Calu3 (cell line): ENCODE measurements around the gene LARP6. TPM values are rescaled to one million over a fixed set of nuclear protein-coding genes. Genes with fewer than 3 reads are reported as not detected.

Experiments used
- BruUV-seq: library from RNA; stranded (reverse); fragments of 400-500 nt; replicated peaks from 2 replicates; lab custom pipeline; 2021; lab: Mats Ljungman, UMichigan
- CTCF ChIA-PET: fragments of 300-600 bp; sonication (Branson Sonifier 250); formaldehyde crosslinking; loops from one replicate; lab custom pipeline; 2022; ENCODE audit warnings: antibody characterized with exemption; lab: Charles Lee
- DNase-seq: peaks from one replicate; pipeline ENCODE4 v3.0.0; 2022
- H3K27ac Mint-ChIP-seq: one replicate; pipeline ENCODE4 v1.8.0; 2022; ENCODE audit warnings: mixed read lengths; ENCODE audit not compliant: unreplicated experiment
- H3K27me3 Mint-ChIP-seq: one replicate; pipeline ENCODE4 v1.8.0; 2022; ENCODE audit warnings: mixed read lengths; ENCODE audit not compliant: unreplicated experiment
- H3K36me3 Mint-ChIP-seq: one replicate; pipeline ENCODE4 v1.8.0; 2022; ENCODE audit warnings: mild to moderate bottlenecking, moderate library complexity, mixed read lengths; ENCODE audit not compliant: insufficient read depth, unreplicated experiment
- H3K4me1 Mint-ChIP-seq: one replicate; pipeline ENCODE4 v1.8.0; 2022; ENCODE audit warnings: mild to moderate bottlenecking, low read depth, mixed read lengths; ENCODE audit not compliant: unreplicated experiment
- H3K4me3 Mint-ChIP-seq: one replicate; pipeline ENCODE4 v1.8.0; 2022; ENCODE audit warnings: mild to moderate bottlenecking, low read depth, moderate library complexity, mixed read lengths; ENCODE audit not compliant: unreplicated experiment
- H3K9me3 Mint-ChIP-seq: one replicate; pipeline ENCODE4 v1.8.0; 2022; ENCODE audit warnings: low read depth, mixed read lengths; ENCODE audit not compliant: unreplicated experiment
- intact Hi-C: fragments of 100-400 bp; cut with micrococcal nuclease; formaldehyde crosslinking; loops from one replicate; pipeline ENCODE4 v1.10.0; 2022; ENCODE audit not compliant: unreplicated experiment
- total RNA-seq: library from RNA; stranded (reverse); gene quantifications from 2 replicates; pipeline ENCODE4 v1.2.3, GENCODE V29; 2022
- TF ChIP-seq, protein P1 (sequence below): fragments of 200-600 bp; IDR thresholded peaks from one replicate; pipeline ENCODE4 v1.8.0; 2022; ENCODE audit warnings: antibody characterized with exemption; ENCODE audit not compliant: unreplicated experiment

The LARP6 gene
- total RNA-seq, 1 experiment from 2014 or later: 30.4 TPM

- TF ChIP-seq, protein P1, sequence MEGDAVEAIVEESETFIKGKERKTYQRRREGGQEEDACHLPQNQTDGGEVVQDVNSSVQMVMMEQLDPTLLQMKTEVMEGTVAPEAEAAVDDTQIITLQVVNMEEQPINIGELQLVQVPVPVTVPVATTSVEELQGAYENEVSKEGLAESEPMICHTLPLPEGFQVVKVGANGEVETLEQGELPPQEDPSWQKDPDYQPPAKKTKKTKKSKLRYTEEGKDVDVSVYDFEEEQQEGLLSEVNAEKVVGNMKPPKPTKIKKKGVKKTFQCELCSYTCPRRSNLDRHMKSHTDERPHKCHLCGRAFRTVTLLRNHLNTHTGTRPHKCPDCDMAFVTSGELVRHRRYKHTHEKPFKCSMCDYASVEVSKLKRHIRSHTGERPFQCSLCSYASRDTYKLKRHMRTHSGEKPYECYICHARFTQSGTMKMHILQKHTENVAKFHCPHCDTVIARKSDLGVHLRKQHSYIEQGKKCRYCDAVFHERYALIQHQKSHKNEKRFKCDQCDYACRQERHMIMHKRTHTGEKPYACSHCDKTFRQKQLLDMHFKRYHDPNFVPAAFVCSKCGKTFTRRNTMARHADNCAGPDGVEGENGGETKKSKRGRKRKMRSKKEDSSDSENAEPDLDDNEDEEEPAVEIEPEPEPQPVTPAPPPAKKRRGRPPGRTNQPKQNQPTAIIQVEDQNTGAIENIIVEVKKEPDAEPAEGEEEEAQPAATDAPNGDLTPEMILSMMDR: no peak
- intact Hi-C loops: no loop called here
- peak overlapping the region; percentile 91 for H3K4me3 Mint-ChIP-seq
- peaks cover 48% of the 10 kb centered on the region for H3K4me1 Mint-ChIP-seq
- BruUV-seq: TSS peak; percentile 40
- CTCF ChIA-PET: interaction anchor here (0.6 to 0.8 kb wide), 2 partner anchors 14 to 20 kb away, joined by 3 read pairs; no protein-coding TSS in a partner anchor
- H3K27ac Mint-ChIP-seq: peak overlapping the region; percentile 89
- H3K27me3 Mint-ChIP-seq: no peaks in the 10 kb centered on the region
- DNase-seq: no peak
- peaks cover 4% of the 10 kb centered on the region for H3K9me3 Mint-ChIP-seq
- H3K36me3 Mint-ChIP-seq: peaks cover 33% of the 10 kb centered on the region
Observed at GRCh38 chr15:70854666-70854976, 664 bp upstream of the LARP6 start.

GRCh38 chr15:70853318-70853972, 512 bp downstream of the LARP6 start:
- TF ChIP-seq, protein P1: no peak
- H3K9me3 Mint-ChIP-seq: no peaks in the 10 kb centered on the region
- H3K36me3 Mint-ChIP-seq: peaks cover 37% of the 10 kb centered on the region
- CTCF ChIA-PET: interaction anchor here (0.6 to 1.9 kb wide), 3 partner anchors 10 to 49 kb away, joined by 3 to 5 read pairs (median 3); no protein-coding TSS in a partner anchor
- peak overlapping the region; percentile 91 for H3K4me3 Mint-ChIP-seq
- no TSS peak for BruUV-seq
- H3K4me1 Mint-ChIP-seq: peaks cover 54% of the 10 kb centered on the region
- peak overlapping the region; percentile 65 for H3K27ac Mint-ChIP-seq
- H3K27me3 Mint-ChIP-seq: no peaks in the 10 kb centered on the region
- intact Hi-C loops: no loop called here
- DNase-seq: no peak

- Mint-ChIP-seq H3K27me3 (no peaks in the 10 kb centered on the region), H3K9me3 (no peaks in the 10 kb centered on the region), H3K4me1 (peaks cover 54% of the 10 kb centered on the region), H3K36me3 (peaks cover 37% of the 10 kb centered on the region), H3K4me3 (peak overlapping the region; percentile 91), H3K27ac (peak overlapping the region; percentile 65)
- DNase-seq: no peak
- TF ChIP-seq, protein P1: no peak
- CTCF ChIA-PET: interaction anchor here (0.6 to 1.9 kb wide), 5 partner anchors 10 to 91 kb away, joined by 3 to 5 read pairs (median 3); no protein-coding TSS in a partner anchor
- intact Hi-C loops: no loop called here
- TSS peak; percentile 42 for BruUV-seq
Observed at GRCh38 chr15:70852501-70853317, 1.2 kb downstream of the LARP6 start.

DNA sequence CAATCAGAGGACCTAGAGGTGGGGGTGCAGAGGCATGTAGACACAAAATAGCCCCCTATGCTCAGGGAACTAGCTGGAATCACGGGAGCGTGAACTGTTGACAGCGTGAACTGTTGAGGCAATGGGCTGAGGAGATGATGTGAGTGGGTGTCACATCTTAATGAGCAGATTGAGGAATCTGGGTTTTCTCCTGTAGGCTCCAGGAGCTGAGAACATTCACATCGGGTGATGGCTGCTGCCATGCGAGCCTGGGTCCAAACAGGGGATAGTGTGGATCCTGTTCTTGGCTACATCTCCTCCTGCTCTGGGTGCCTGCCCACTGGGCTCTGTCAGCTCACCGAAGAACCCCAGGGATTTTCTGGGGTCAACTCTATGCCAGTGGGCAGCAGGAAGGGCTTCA, 2.1 kb downstream of the LARP6 start:
- no peak overlapping the region for H3K4me3 Mint-ChIP-seq
- H3K9me3 Mint-ChIP-seq: no peaks in the 10 kb centered on the region
- no peak overlapping the region for H3K27ac Mint-ChIP-seq
- CTCF ChIA-PET: interaction anchor here (0.9 to 1.4 kb wide), 2 partner anchors 10 to 90 kb away, joined by 3 to 5 read pairs; no protein-coding TSS in a partner anchor
- BruUV-seq: no TSS peak
- TF ChIP-seq, protein P1: no peak
- no peak for DNase-seq
- peaks cover 33% of the 10 kb centered on the region for H3K36me3 Mint-ChIP-seq
- intact Hi-C loops: no loop called here
- peaks cover 47% of the 10 kb centered on the region for H3K4me1 Mint-ChIP-seq
- no peaks in the 10 kb centered on the region for H3K27me3 Mint-ChIP-seq
